Activated naive CD4-positive, alpha-beta T cell treated with anti-CD3 and anti-CD28 coated beads for 36 hours (primary cell): ENCODE data around the gene TSPAN12. TPM values are rescaled to one million over a fixed set of nuclear protein-coding genes. Genes with fewer than 3 reads are reported as not detected.
"Not testable (repeated sequence)": the region's sequence is repeated elsewhere in the genome, so short reads cannot be mapped to it uniquely, and the experiment has no call there.

ENCODE experiments used
- CTCF ChIA-PET: fragments of 350-600 bp; sonication (Branson Sonifier 250); formaldehyde crosslinking; loops from one replicate; lab custom pipeline; 2021; ENCODE audit warnings: antibody characterized with exemption; lab: Charles Lee
- DNase-seq: peaks from one replicate; pipeline ENCODE4 v3.0.0-alpha.2; 2020
- H3K27ac Mint-ChIP-seq: one replicate; pipeline ENCODE4 v1.8.0; 2021; ENCODE audit warnings: mild to moderate bottlenecking, mixed read lengths
- H3K27me3 Mint-ChIP-seq: one replicate; pipeline ENCODE4 v1.8.0; 2021; ENCODE audit warnings: low read depth, mixed read lengths
- H3K36me3 Mint-ChIP-seq: one replicate; pipeline ENCODE4 v1.8.0; 2021; ENCODE audit warnings: low read depth, mixed read lengths
- H3K4me1 Mint-ChIP-seq: one replicate; pipeline ENCODE4 v1.8.0; 2021; ENCODE audit warnings: low read depth, mixed read lengths
- H3K4me3 Mint-ChIP-seq: one replicate; pipeline ENCODE4 v1.8.0; 2021; ENCODE audit warnings: mild to moderate bottlenecking, moderate library complexity, mixed read lengths
- H3K9me3 Mint-ChIP-seq: one replicate; pipeline ENCODE4 v1.8.0; 2021; ENCODE audit warnings: mixed read lengths
- intact Hi-C: fragments of 100-400 bp; cut with micrococcal nuclease; formaldehyde crosslinking; loops from one replicate; pipeline ENCODE4 v1.15.1; 2023
- total RNA-seq, 2 experiments: library from RNA; stranded (reverse); gene quantifications; one replicate each; pipeline ENCODE4 v1.2.3, GENCODE V29; 2021

The TSPAN12 gene
- total RNA-seq, 2 experiments from 2014 or later, result not detected

DNA sequence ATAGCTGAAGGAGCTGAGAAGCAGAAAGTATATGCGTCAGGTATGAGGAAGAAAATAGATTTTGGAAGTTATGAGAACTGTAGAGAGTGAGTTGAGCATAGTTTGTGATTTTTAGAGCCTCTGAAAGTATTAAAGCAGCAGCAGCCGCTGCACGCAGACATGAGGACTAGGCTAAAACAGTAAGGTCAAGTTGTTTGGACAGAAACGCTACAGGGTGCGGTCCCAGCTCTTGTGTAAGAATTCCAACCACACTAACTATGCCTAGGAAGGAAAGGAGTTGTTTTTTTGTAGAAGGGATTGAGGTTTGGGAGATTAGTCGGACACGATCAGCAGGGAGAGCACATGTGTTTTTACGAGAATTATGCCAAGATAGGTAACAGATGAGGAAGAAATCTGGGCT, 78.9 kb downstream of the TSPAN12 start:
- DNase-seq, intact Hi-C loops: not testable (repeated sequence)

DNA sequence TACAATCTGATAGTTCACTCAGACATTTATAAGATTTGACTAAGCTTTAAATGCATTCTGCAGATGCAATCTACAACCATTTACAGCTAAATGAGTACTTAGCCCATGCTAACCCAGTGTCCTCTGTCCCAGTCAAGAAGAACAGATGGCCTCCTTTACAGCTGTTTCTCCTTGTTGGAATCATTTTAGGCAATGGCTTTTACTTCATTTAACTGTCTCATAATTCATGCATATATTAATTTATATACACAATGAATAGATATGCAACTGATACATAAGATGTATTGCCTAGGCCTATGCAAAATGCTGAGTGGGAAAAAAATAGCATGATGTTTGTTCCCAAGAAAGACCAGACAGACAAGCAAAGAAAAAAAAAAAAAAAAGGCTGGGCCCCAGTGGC, 82.2 kb downstream of the TSPAN12 start:
- no peak for DNase-seq
- no peaks in the 10 kb centered on the region for H3K27me3 Mint-ChIP-seq
- CTCF ChIA-PET, result interaction anchor here (0.7 kb wide), 1 partner anchor 116 kb away, joined by 3 read pairs; no protein-coding TSS in a partner anchor
- intact Hi-C loops, result no loop called here
- H3K9me3 Mint-ChIP-seq, result no peaks in the 10 kb centered on the region
- no peak overlapping the region for H3K4me3 Mint-ChIP-seq
- H3K27ac Mint-ChIP-seq, result no peak overlapping the region
- no peaks in the 10 kb centered on the region for H3K4me1 Mint-ChIP-seq
- no peaks in the 10 kb centered on the region for H3K36me3 Mint-ChIP-seq

More for the DNA sequence above, 78.9 kb downstream of the TSPAN12 start:
- H3K27me3 Mint-ChIP-seq, CTCF ChIA-PET, H3K9me3 Mint-ChIP-seq, H3K4me3 Mint-ChIP-seq, H3K36me3 Mint-ChIP-seq, H3K4me1 Mint-ChIP-seq, H3K27ac Mint-ChIP-seq: not testable (repeated sequence)

DNA sequence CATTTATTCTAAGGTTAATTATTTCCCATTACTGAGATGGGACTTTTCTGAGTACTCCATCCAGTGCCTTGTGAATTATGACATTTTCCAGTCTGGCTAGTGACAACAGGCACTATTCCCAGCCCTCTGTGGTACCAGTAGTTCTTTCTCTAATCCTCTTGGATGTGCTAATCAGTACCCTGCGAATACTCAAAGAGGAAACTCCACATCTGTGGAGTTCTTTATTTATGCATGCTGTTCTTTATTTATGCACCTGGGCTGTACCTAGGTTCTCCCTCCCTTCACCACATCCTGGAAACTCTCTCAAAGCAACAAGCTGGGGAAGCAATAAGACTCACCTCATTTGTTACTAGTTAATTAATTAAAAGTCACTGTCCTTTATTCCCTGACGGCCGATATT, 83.5 kb downstream of the TSPAN12 start:
- intact Hi-C loops, result no loop called here

DNA sequence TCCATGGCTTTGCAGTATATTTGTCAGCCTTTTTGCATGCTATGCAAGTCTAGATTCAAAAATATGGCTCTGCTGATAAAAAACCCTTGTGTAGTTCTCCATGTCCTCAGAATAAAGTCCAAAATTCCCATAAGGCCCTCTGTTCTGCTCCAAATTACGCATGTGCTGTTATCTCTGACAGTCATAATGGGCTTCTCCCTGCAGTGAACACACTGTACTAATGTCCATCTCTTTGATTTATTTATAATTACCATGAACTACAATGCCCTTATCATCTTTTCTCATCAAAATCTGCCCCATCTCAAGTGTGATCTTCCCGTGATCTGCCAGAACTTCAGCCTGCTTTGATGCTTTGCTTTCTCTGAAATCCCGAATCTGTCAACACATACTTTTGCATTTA, 87.7 kb downstream of the TSPAN12 start:
- no peaks in the 10 kb centered on the region for H3K9me3 Mint-ChIP-seq
- no peaks in the 10 kb centered on the region for H3K36me3 Mint-ChIP-seq
- H3K27ac Mint-ChIP-seq, result no peak overlapping the region
- no peaks in the 10 kb centered on the region for H3K27me3 Mint-ChIP-seq
- intact Hi-C loops, result no loop called here
- no peak overlapping the region for H3K4me3 Mint-ChIP-seq
- CTCF ChIA-PET, result no interaction called here
- no peaks in the 10 kb centered on the region for H3K4me1 Mint-ChIP-seq
- DNase-seq, result no peak

More for the DNA sequence above, 83.5 kb downstream of the TSPAN12 start:
- Mint-ChIP-seq H3K4me1 (no peaks in the 10 kb centered on the region), H3K9me3 (no peaks in the 10 kb centered on the region), H3K27me3 (no peaks in the 10 kb centered on the region), H3K36me3 (no peaks in the 10 kb centered on the region), H3K4me3 (no peak overlapping the region), H3K27ac (no peak overlapping the region)
- DNase-seq, result no peak
- CTCF ChIA-PET, result no interaction called here

DNA sequence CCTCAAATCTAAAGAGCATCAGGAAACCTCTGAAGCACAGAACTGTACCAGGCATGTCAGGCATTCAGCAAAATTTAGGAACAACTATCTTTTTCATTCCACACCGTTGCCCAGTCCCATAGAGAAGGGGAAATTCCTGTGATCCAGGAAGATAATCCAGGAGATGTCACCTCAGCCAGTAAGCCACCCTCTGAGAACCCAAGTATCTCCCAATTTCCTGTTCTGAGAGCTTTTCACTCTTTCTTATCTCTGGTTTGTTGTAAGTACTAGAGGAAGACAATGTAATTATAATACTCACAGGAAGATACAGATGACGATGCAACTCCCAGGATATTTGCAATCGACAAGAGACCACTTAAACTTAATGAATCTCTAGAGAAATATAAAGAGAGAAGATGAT, 97.1 kb downstream of the TSPAN12 start:
- Mint-ChIP-seq H3K36me3 (no peaks in the 10 kb centered on the region), H3K27me3 (no peaks in the 10 kb centered on the region), H3K9me3 (no peaks in the 10 kb centered on the region), H3K4me3 (no peak overlapping the region), H3K4me1 (no peaks in the 10 kb centered on the region), H3K27ac (no peak overlapping the region)
- CTCF ChIA-PET, result interaction anchor here (0.5 kb wide), 1 partner anchor 97 kb away, joined by 6 read pairs; the partner anchor contains the start of gene TSPAN12
- DNase-seq, result no peak
- intact Hi-C loops, result no loop called here

DNA sequence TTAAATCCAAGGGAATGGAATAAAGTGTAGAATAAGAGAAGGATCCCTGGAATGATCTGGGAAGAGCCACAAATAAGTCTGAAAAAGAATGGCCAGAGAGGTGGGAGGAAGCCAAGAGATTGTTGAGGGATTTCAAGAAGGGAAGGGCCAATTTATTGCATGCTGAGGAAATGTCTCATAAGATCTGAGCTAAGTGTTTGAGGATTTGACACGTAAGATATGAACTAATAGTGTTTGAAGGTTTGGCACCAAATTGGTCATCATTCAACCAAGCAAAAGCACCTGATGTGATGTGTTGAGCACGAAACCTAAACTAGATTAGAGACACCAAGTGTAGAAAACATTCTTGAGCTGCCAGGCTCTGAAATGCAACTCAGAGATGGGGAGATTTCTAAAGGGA, 97.9 kb downstream of the TSPAN12 start:
- H3K27ac Mint-ChIP-seq, result no peak overlapping the region
- intact Hi-C loops, result no loop called here
- H3K27me3 Mint-ChIP-seq, result no peaks in the 10 kb centered on the region
- DNase-seq, result no peak
- CTCF ChIA-PET, result interaction anchor here (0.5 kb wide), 1 partner anchor 98 kb away, joined by 6 read pairs; the partner anchor contains the start of gene TSPAN12
- no peak overlapping the region for H3K4me3 Mint-ChIP-seq
- no peaks in the 10 kb centered on the region for H3K4me1 Mint-ChIP-seq
- no peaks in the 10 kb centered on the region for H3K9me3 Mint-ChIP-seq
- H3K36me3 Mint-ChIP-seq, result no peaks in the 10 kb centered on the region

- no peak for DNase-seq
- Mint-ChIP-seq H3K4me1 (no peaks in the 10 kb centered on the region), H3K36me3 (no peaks in the 10 kb centered on the region), H3K27me3 (peaks cover under 1% of the 10 kb centered on the region), H3K27ac (no peak overlapping the region), H3K4me3 (no peak overlapping the region), H3K9me3 (no peaks in the 10 kb centered on the region)
- CTCF ChIA-PET, result no interaction called here
- intact Hi-C loops, result no loop called here
Measured at GRCh38 chr7:120743128-120743527, 114.8 kb downstream of the TSPAN12 start.

DNA sequence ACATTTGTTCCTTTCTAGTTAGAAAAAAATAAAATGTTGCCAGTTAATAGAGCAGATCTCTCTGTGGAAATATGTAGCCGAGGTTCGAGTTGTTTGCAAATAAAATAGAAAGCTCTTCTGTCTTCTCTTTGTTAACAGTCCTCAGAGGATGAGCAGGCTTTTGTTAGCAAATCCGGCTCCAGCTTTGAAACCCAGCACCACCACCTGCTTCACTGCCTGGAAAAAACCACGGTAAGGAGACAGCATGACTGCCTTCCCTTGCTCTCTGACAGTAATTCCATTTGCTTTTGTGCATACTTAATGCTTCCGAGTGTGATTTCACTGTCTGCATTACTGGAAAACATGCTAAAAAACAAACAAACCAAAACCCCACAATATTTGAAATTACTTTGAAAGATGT, 115.6 kb downstream of the TSPAN12 start:
- Mint-ChIP-seq H3K36me3 (no peaks in the 10 kb centered on the region), H3K4me1 (no peaks in the 10 kb centered on the region), H3K27me3 (peaks cover 4% of the 10 kb centered on the region), H3K4me3 (no peak overlapping the region), H3K27ac (no peak overlapping the region), H3K9me3 (no peaks in the 10 kb centered on the region)
- DNase-seq, result no peak
- CTCF ChIA-PET, result no interaction called here
- intact Hi-C loops, result no loop called here

- H3K36me3 Mint-ChIP-seq, result no peaks in the 10 kb centered on the region
- H3K9me3 Mint-ChIP-seq, result no peaks in the 10 kb centered on the region
- peaks cover 4% of the 10 kb centered on the region for H3K27me3 Mint-ChIP-seq
- CTCF ChIA-PET, result no interaction called here
- no peaks in the 10 kb centered on the region for H3K4me1 Mint-ChIP-seq
- DNase-seq, result no peak
- H3K27ac Mint-ChIP-seq, result no peak overlapping the region
- intact Hi-C loops, result no loop called here
- H3K4me3 Mint-ChIP-seq, result no peak overlapping the region
Measured at GRCh38 chr7:120741371-120742042, 116.4 kb downstream of the TSPAN12 start.

- Mint-ChIP-seq H3K27me3 (peaks cover 4% of the 10 kb centered on the region), H3K27ac (no peak overlapping the region), H3K4me1 (no peaks in the 10 kb centered on the region), H3K4me3 (no peak overlapping the region), H3K9me3 (no peaks in the 10 kb centered on the region), H3K36me3 (no peaks in the 10 kb centered on the region)
- no peak for DNase-seq
- CTCF ChIA-PET, result no interaction called here
- intact Hi-C loops, result no loop called here
Measured at GRCh38 chr7:120740348-120740747, 117.6 kb downstream of the TSPAN12 start.

GRCh38 chr7:120738816-120739215, 119.1 kb downstream of the TSPAN12 start:
- CTCF ChIA-PET, result no interaction called here
- DNase-seq, result no peak
- peaks cover 8% of the 10 kb centered on the region for H3K27me3 Mint-ChIP-seq
- intact Hi-C loops, result no loop called here
- H3K36me3 Mint-ChIP-seq, result no peaks in the 10 kb centered on the region
- H3K4me1 Mint-ChIP-seq, result no peaks in the 10 kb centered on the region
- H3K4me3 Mint-ChIP-seq, result no peak overlapping the region
- H3K9me3 Mint-ChIP-seq, result no peaks in the 10 kb centered on the region
- H3K27ac Mint-ChIP-seq, result no peak overlapping the region
